Suppressor macrophage (primary cell): ENCODE results near the gene BCL11A.

Experiments used
- DNase-seq, 4 experiments: peaks; one replicate each; pipeline ENCODE4 v3.0.0-alpha.2; 2020 to 2022

Gene BCL11A

DNA sequence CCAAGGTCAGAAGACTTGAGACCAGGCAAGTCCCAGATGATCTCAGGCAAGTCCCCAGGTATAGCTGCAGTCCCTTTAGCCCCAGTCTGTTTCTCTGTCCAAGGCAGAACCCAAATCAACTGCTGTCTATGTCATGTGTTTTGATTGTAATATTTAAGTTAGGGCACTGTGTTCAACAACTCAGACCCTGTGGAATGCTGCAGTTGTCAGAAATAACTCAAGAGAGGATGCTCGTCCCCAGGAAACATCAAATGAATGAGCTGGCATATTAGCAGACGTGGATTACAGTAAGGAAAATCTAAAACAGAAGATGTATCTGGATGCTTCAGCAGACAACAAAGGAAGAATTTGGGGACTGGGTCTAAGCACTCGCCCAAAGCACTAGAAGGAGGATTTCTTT lies 70.1 kb downstream of the BCL11A start:
- DNase-seq: no peak

DNA sequence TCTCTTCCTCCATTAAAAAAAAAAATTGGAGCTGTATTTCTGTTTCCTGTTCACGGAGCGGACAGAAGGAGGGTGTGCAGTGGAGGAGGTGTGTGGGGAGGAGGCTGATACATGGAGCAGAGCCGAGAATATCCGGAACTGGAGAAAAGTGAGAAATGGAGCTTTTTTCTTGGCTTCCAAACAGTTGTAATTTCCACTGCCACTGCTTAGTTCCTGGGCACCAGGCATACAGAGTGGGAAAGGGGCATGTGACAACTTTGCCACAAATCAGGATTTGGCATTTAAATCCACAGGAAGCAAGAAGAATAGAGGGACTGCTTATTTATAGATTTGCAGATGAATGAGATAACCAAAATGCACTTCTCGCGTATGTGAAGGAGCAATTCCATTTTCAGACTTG lies 71.2 kb downstream of the BCL11A start:
- DNase-seq: peak in 3 of 4 experiments; percentile 30 to 45 (median 38)

DNA sequence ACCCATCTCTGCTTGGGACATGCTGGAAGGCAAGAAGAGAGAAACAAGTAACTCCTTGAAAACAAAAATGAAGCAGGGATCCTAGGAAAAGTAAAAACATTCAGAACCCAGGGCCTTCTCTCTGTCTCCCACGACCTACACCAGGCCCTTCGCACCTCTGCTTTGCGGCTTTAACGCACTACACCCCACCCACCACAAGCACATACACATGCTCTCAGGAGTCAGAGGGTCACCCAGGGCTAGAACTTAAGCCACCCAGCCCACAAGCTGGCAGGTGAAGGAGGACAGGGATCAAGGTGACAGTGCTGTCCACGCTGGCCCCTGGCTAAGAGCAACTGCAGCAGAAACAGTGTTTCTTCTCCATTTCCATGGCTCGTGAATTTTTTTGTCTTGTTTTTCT lies 72.2 kb downstream of the BCL11A start:
- no peak for DNase-seq

DNA sequence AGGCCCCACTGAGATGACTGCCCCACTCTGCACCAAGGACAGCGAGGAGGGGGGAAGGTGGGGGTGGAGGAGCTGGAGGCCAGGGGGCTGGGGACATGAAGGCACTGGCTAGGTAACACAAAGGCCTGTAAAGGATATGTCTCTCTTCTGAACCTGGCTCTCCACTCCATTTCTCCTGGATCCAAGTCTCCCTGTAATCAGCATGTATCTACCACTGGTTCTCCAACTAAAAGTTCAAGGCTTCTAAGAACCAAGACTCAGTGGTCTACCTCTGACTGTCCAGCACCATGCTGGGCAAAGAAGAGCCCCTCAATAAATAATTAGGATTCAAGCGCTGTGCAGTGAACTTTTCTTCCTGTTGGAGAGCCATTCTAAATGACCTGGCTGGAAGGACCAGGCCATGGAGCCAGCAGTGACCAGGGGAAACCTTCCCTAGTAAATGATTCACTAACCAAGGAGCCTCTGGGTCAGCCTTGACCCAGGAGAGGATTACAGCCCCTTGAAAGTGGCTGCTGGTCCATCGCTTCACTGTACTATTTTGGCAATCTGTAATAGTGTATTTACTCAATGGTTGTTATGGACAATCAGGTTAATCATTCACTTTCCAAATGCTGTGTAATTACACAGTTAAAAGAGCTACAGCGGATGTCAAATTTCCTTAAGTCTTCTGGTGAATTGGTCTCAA lies 73.2 kb downstream of the BCL11A start:
- DNase-seq: no peak

DNA sequence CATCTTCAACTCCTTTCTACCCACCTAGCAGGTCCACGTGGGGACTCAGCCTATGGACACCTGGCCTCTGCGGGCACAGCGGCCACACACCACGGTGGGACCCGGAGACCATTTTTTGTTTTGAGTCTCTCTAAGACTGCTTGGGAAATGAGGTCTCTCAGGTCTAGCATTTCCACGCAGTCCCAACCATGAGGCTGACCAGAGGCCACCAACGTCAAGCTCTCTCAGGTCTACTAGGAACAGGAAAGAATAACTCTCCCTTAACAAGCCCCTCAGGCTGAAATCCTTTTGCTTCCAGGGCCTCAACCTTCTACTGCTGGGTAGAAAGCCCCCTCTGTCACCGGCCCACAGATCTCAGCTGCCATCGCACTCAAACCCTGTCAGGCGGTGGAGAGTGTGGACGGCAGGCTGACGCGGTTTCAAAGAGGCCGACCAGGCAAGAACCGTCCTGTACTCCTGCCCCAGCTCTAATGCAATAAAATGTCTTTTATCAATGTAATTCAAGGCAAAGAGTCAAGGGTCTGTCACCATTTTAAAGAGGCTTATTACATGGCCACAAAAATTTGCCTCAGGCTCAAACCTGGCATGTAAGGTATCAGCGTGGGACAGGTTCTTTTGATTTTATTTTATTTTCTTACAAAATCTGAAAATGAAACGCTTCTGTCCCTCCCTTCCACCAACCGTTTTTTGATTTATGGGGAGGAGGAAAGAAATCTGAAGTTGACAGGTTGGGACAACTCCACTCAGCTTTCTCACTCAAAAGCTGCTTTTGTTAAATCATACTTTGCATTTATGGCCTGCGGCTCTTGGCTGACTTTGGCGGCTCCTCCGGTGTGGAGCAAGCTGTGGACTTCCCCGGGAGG lies 74.0 kb downstream of the BCL11A start:
- no peak for DNase-seq

DNA sequence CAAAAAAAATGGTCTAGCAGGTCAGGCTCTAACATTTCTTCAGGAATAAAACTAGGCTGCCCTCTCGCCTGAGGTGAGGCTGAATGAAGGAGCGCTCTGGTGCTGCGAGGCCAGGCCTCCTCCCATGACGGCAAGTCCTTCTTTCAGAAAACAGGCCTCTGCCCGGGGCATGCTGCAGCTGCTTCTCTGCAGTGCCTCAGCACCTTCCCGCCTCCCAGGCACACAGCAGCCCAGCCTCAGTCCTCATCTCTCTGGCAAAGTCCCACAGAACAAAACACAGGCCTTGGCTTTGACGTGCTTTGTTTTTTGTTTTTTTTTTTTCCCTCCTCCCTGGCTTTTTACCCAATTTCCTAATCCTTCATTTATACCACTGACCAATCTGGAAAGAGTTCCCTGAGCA lies 74.8 kb downstream of the BCL11A start:
- DNase-seq: no peak

DNA sequence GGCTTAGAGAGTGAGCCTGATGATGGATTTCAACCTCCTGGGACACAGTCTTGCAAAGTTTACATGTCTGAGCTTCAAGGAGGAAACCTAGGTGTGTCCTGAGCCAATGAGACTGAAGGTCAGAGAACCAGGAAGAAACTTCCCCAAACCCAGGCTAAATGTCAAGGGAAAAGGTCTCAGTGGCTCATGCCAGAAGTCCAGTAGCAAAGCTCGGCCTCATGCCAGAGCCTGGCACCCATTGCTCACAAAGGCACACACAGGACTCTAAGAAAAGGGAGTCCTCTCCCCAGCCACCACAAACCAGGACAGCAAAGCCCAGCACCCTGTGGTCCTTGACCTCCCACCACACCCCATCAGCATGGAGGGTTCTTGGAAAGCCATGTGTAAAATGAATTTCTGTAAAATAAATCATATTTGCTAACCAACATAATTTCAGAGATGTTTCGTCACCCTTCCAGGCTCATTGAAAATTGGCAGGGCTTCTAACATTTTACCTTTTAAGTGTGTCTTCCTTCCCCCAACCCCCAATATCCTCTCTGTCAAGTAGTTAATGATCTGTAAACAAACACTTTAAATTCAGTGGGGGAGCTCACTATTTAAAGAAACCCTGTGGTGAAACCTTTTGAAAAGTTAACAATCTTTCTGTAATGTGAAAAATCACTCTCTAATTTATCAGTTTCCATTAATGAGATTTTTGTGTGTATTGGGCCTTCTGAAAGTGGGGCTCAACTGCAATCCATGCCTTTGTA lies 77.1 kb downstream of the BCL11A start:
- no peak for DNase-seq

DNA sequence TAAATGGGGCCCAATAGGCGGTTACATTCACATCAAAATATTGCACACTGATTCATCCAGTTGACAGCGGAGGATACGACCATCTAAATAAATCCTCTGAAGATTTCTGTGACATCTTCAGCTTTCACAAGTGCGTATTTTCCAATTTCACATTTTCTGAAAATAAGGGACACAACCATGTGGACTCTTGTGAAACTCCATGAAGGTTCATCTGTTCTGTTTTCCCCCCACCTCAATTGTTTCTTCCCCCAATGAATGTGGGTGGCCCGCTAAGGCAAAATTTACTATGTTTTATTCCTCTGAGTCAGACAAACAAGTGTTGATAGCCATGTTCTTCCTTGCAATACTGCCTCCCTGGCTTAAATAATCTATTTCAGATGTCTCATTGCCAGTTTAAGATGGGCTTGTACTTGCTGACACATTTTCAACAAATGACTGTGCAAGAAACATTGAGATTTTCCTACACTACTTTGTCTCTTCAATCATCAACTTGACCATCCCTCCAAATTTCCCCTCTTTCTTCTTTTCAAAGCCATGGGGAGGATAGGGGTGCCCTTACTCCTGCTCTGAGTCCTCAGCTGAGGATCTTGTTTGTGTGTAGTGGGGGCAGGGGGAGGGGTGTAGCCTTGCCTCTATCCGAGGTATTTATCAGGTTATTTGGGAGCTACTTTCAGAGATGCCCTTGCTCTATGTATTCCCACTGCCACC lies 78.2 kb downstream of the BCL11A start:
- DNase-seq: no peak

DNA sequence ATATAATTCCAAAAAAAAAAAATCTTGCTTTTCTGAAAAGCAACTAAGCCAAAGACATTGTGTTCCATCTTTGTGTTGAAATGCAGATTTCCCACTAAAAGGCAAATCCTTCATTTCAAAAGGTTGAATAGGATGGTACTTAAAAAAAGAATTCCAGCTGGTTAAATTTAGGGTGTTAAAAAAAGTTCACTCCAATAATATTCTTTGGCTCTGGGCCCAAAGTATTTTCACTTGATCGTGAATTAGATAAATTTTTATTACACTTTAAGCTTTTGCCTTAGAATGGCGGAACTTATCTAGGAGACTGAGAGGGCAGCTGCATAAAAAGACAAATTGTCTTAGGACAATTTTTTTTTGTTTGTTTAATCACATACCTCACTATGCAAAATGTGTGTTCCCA lies 79.2 kb downstream of the BCL11A start:
- no peak for DNase-seq

DNA sequence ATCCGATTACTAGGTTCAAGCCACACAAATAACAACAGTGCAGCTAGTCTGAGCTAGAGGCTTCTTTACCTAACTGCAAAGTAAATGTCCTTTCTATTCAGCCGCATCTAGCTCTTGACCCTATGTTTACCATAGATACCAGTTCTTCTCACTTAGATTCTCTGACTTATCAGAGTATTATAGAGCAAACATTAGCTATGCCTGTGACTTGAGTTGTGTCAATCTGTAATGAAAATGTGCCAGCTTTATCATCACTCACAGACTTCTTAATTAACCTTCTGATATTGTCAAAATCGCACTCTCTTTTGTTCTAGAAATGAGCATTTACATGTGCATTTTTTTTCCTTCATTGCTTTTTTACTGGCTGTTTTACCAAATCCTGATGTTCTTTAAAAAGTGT lies 79.9 kb downstream of the BCL11A start:
- DNase-seq: no peak

DNA sequence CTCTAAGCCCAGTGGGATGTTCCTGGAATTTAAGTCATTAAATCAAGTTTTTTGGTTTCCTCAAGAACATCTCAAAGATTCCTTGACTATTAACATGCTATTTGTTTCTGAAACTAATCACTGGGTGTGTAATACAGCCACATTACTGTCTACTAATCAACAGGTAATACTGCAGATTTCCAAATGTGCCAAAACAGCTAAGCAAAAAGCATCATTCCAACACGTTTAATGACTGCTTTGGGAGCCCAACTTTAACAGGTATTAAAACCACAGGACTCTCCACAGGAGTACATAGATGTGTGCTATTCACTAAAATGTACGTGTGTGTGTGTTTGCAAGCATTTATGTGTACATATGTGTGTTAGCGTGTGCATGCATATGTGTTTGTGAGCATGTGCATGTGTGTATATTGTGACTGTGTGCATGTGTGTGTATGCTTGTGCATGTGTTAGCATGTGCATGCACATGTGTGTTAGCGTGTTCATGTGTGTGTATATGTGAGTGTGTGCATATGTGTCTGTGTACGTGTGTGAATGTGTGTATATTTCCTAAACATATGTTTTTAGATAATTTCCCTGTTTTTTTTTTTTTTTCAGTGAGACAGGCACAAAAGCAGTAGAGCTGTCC lies 80.7 kb downstream of the BCL11A start:
- no peak for DNase-seq

DNA sequence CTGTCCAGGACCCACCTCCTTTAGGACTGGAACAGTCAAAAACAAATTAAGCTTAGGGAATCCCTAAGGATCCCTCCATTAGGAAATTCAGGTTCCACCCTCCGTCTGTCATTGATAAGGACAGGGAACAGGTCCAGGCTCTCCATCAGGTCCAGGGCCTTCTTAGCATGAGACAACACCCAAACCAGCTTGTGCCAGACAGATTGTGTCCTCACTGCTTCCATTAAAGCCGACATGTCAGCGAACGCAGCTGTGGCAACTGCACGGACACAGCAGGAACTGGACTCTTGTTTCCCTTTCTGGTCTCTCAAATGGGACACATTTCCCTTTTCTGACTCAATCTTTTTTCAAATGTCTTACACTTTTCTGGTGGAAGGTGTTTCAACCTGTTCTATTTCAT lies 81.4 kb downstream of the BCL11A start:
- DNase-seq: peak; percentile 36 to 77 (median 63)

DNA sequence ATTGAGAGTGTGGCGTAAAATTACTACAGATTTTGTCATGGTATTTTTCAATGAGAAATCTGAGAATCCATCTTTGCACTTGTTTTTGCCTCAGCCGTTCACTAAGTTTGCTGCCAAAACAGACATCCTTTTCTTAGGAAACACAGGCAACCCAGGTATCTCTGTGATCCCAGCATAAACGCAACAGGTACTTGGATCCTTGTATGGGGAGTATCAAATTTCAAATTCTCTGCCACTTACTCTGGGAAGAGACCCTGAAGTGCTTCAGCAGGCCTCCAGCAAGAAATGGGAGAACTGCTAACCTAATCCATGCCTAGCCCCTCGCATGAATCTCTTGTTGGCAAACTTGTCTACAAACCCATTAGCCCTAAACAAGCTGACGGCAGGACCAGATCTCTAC lies 83.1 kb downstream of the BCL11A start:
- no peak for DNase-seq

DNA sequence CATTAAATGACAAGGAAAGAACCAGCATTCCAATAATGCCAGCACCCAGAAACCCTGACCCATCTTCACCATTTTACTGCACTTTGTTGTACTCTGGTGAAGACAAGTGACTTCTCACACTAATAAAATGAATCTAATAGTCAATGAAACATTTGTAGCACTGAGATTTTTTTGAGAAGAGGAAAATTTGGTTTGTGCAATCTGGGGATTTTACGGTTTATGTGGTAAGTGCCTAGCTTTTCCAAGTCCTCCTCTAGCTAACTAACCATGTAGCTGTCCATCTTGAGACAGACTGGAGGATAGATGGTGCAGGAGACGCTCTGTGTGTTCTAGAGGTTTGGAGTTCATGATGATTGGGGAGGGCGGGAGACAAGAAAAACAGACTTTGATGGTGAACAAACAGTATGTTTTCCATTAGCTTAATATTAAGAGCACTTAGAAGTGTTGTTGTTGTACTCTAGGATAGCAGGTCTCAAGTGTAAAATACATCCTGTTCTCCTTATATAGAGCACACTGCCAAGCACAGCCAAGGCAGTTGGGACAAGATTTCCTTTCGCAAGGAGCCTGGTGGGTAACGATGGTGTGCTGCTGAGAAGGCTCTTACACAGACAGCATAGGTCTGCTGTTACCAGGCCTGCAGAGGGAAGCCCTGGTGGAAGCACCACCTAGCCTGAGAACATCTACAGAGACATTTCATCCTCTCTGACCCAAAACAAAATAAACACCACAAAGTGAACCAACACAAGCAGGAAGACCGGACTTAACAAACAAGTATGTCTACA lies 83.7 kb downstream of the BCL11A start:
- DNase-seq: no peak

DNA sequence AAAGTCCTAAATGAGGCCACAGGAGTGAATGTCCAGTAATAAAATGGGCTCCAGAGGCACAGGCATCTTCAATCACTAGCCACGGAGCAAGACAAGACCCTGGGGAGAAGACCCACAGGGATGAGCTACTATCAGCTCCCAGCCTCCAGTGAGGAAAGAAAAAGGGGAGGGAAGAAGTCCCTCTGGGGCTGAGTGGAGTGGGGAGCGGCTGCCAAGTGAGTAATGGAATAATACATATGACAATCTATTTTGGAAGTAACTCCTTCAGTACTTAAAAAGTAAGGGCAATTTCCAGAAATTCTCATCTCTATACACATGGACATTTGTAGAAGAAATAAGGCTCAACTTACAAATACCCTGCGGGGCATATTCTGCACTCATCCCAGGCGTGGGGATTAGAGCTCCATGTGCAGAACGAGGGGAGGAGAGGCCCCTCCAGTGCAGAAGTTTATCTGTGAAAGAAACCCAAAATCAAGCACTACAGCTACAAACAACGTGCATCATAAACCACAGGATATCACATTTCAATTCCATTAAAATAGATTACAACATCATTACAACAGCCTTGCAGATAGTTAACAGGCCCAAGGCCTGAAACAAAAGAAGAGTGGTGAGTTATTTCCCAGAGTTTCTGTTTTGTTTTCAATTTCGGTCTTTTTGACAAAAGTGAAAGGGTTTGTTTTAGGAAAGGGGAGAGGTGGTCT lies 84.9 kb downstream of the BCL11A start:
- no peak for DNase-seq

DNA sequence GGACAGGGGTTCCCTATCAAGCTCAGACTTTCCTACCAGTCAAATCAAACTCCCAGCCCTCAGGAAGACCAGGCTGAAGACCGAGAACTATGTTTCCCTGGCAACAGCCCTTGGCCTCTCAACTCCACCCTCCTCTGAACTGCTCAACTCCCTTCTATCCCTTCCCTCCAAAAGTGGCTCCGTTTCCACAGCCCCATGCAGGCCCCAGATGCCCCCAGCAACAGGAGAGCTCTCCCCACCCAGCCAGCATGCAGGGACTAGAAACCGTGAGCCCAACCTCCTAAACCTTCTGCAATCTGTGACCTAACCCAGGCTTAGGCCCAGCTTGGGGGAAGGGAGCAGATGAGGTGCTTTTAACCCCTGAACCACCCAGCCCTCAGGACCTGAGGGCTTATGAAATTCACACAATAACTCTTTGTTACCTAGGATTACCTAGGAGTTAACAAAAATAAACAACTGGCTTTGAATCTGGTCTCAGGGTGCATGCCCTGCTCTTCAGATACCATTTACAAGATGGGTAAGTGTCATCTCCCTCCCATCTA lies 87.2 kb downstream of the BCL11A start:
- no peak for DNase-seq

DNA sequence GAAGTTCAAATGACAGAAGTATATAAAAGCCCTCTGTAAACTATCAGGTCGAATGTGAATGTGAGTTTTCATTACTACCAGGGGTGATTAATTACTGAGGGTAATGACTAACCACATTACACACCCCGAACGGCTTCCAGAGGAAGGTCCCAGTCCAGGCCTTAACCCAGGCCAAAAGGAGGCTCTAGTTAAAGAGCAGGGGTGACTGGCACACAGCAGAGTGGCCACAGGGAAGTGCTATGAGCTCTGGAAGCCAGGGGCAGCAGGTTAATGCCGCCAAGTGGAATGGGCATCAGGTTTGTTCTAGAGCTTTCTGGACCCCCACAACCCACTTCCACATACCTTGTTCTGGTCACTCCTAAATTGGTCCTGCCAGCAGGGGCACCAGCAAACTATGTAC lies 87.7 kb downstream of the BCL11A start:
- no peak for DNase-seq

DNA sequence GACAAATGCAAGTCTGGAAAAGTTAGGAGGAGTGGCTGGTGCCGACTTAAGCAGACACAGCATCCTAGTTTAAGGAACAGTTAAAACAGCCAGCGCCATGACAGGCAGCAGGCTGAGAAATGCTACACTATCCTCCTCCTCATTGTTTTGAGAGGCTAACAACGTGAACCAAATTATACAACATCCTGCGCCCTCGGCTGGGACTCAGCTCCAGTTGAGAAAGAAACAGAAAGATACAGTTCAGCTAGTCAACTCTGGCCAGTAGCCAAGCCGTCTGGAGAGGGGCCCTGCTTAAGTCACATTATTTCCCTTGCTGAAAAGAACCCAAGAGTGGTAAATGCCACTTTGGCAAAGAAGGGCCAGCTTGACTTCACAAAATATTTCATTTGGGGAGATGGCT lies 90.2 kb downstream of the BCL11A start:
- DNase-seq: no peak

DNA sequence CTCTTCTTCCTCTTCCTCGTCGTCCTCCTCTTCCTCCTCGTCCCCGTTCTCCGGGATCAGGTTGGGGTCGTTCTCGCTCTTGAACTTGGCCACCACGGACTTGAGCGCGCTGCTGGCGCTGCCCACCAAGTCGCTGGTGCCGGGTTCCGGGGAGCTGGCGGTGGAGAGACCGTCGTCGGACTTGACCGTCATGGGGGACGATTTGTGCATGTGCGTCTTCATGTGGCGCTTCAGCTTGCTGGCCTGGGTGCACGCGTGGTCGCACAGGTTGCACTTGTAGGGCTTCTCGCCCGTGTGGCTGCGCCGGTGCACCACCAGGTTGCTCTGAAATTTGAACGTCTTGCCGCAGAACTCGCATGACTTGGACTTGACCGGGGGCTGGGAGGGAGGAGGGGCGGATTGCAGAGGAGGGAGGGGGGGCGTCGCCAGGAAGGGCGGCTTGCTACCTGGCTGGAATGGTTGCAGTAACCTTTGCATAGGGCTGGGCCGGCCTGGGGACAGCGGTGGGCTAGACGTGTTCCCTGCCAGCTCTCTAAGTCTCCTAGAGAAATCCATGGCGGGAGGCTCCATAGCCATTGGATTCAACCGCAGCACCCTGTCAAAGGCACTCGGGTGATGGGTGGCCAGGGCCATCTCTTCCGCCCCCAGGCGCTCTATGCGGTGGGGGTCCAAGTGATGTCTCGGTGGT lies 91.9 kb downstream of the BCL11A start:
- no peak for DNase-seq
